ENCODE data around the gene TGFBR3.

TGFBR3 gene

GRCh38 chr1:91781371-91781825, 104.6 kb downstream of the TGFBR3 start:
- no peak for TF ChIP-seq CTCF (IDR thresholded peaks at IDR 0.05; ENCODE audit: unreplicated experiment in 3 of 3)
- H3K27me3 Mint-ChIP-seq (ENCODE audit: low read depth): no peaks in the 10 kb centered on the region
- peak overlapping the region; percentile 95 to 99 (median 98) for H3K27ac Mint-ChIP-seq
- H3K9me3 Mint-ChIP-seq: no peaks in the 10 kb centered on the region
- H3K4me3 Mint-ChIP-seq: peak overlapping the region in 2 of 3 experiments; percentile 21 to 31
- peaks cover 34% of the 10 kb centered on the region for H3K36me3 Mint-ChIP-seq (ENCODE audit: low read depth)
- peaks cover 69% of the 10 kb centered on the region for H3K4me1 Mint-ChIP-seq

- Mint-ChIP-seq H3K9me3 (peaks cover 3% of the 10 kb centered on the region), H3K27ac (peak overlapping the region; percentile 73 to 93 (median 85)), H3K27me3 (ENCODE audit: low read depth) (no peaks in the 10 kb centered on the region), H3K4me1 (peaks cover 68% of the 10 kb centered on the region), H3K36me3 (ENCODE audit: low read depth) (peaks cover 31% of the 10 kb centered on the region), H3K4me3 (no peak overlapping the region)
- no peak for TF ChIP-seq CTCF (IDR thresholded peaks at IDR 0.05; ENCODE audit: unreplicated experiment in 3 of 3)
Observed at GRCh38 chr1:91779548-91780021, 106.4 kb downstream of the TGFBR3 start.

- peaks cover 28% of the 10 kb centered on the region for H3K36me3 Mint-ChIP-seq (ENCODE audit: low read depth)
Observed at GRCh38 chr1:91778964-91779363, 107.0 kb downstream of the TGFBR3 start.

GRCh38 chr1:91777630-91778300, 108.2 kb downstream of the TGFBR3 start:
- Mint-ChIP-seq H3K27ac (peak overlapping the region; percentile 49 to 85 (median 79)), H3K4me1 (peaks cover 52% of the 10 kb centered on the region), H3K36me3 (ENCODE audit: low read depth) (peaks cover 20% of the 10 kb centered on the region), H3K4me3 (peak overlapping the region in 2 of 3 experiments; percentile 5), H3K9me3 (peaks cover 3% of the 10 kb centered on the region), H3K27me3 (ENCODE audit: low read depth) (no peaks in the 10 kb centered on the region)
- TF ChIP-seq CTCF (IDR thresholded peaks at IDR 0.05; ENCODE audit: unreplicated experiment in 3 of 3): no peak

More at GRCh38 chr1:91778964-91779363, 107.0 kb downstream of the TGFBR3 start:
- Mint-ChIP-seq H3K27ac (peak overlapping the region; percentile 49 to 93 (median 85)), H3K4me1 (peaks cover 62% of the 10 kb centered on the region), H3K4me3 (peak overlapping the region in 2 of 3 experiments; percentile 11), H3K9me3 (peaks cover 3% of the 10 kb centered on the region), H3K27me3 (ENCODE audit: low read depth) (no peaks in the 10 kb centered on the region)
- no peak for TF ChIP-seq CTCF (IDR thresholded peaks at IDR 0.05; ENCODE audit: unreplicated experiment in 3 of 3)

GRCh38 chr1:91777196-91777595, 108.8 kb downstream of the TGFBR3 start:
- H3K9me3 Mint-ChIP-seq: peaks cover 3% of the 10 kb centered on the region
- H3K4me3 Mint-ChIP-seq: no peak overlapping the region
- peak overlapping the region; percentile 49 to 85 (median 79) for H3K27ac Mint-ChIP-seq
- TF ChIP-seq CTCF (IDR thresholded peaks at IDR 0.05; ENCODE audit: unreplicated experiment in 3 of 3): no peak
- H3K36me3 Mint-ChIP-seq (ENCODE audit: low read depth): peaks cover 24% of the 10 kb centered on the region
- peaks cover 50% of the 10 kb centered on the region for H3K4me1 Mint-ChIP-seq
- H3K27me3 Mint-ChIP-seq (ENCODE audit: low read depth): no peaks in the 10 kb centered on the region

Measured in nephron (organoid).